Measurements from ENCODE around the gene TAX1BP1. TPM values are rescaled to one million over a fixed set of nuclear protein-coding genes. Genes with fewer than 3 reads are reported as not detected.

The TAX1BP1 gene
- total and polyA plus RNA-seq, 2 of the 13 experiments (the other 11 are each of a cell fraction or from before 2014, with no cell fraction given), result 95.2 to 98.9 TPM

DNA sequence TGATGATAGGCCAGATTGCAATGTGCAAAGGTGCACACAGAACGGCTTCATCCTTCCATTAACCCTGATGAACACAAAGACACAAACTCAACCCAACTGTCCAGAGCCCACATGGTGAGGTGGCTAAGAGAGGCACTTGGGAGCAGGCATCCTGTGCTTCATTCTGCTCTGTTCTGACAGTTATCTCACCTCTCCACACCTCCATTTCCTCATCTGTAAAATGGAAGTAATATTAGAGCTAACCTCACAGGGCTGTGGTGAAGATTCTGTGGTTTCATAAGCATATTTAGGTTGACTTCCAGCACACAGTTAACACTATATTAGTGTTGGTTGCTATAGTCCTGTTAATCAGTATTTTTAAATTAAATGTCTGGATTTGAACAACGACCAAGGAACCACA is 126.3 kb downstream of the TAX1BP1 start:
- ATAC-seq (no peak), FAIRE-seq (no peak), DNase-seq (ENCODE audit: low spot score) (no peak)
- Histone ChIP-seq H2AFZ (ENCODE audit: low read length) (no peak overlapping the region), H4K20me1 (ENCODE audit: insufficient read depth, low read length) (no peaks in the 10 kb centered on the region), H3K9me3 (ENCODE audit: low read length) (no peaks in the 10 kb centered on the region), H3K4me3 (replicated peaks in 1 of 3; ENCODE audit: insufficient read depth in 1 of 3, low read depth in 2 of 3, low read length in 3 of 3) (no peak overlapping the region), H3K4me1 (ENCODE audit: insufficient read depth, low read length) (no peaks in the 10 kb centered on the region), H3K9ac (ENCODE audit: insufficient read depth, low read depth, low read length) (no peak overlapping the region), H3K36me3 (replicated peaks in 1 of 2; ENCODE audit: control insufficient read depth in 1 of 2, insufficient read depth in 2 of 2, low read length in 2 of 2) (no peaks in the 10 kb centered on the region), H3K27ac (ENCODE audit: extremely low read length, insufficient read depth, low read length) (no peak overlapping the region), H3K79me2 (ENCODE audit: insufficient read depth, low read length) (no peaks in the 10 kb centered on the region), H3K4me2 (ENCODE audit: low read depth, low read length) (no peak overlapping the region), H3K27me3 (ENCODE audit: control insufficient read depth in 1 of 2, insufficient read depth in 2 of 2, low read length in 2 of 2) (peaks cover 1 to 46% of the 10 kb centered on the region in 2 experiments; a peak in 4 of 5 replicates)
- BruUV-seq (replicated peaks), result no TSS peak
- POLR2A ChIA-PET, result no interaction called here
- in situ Hi-C loops (cut with HindIII; ENCODE audit: extremely low pct_ligation_motif_present, low pct_unique_long_range_greater_than_20kb), result no loop called here
- 0% methylated on average over 2 of the region's 2 CpGs for WGBS (ENCODE audit: low lambda C conversion rate)
- intact Hi-C loops (cut with micrococcal nuclease; ENCODE audit: unreplicated experiment), result no loop called here
- CTCF ChIA-PET (ENCODE audit: low intra/inter-chr PET ratio, low total read pairs), result no interaction called here
- no peak for TF ChIP-seq ZBTB21 (CRISPR knock-in tag; IDR thresholded peaks at IDR 0.05)
- TF ChIP-seq GTF2F1 (IDR thresholded peaks at IDR 0.05; ENCODE audit: low read length), result no peak
- TF ChIP-seq KLF16 (CRISPR knock-in tag; IDR thresholded peaks at IDR 0.05), result no peak
- TF ChIP-seq ZNF850 (CRISPR knock-in tag; conservative IDR thresholded peaks at IDR 0.05), result no peak
- TF ChIP-seq ZNF431 (CRISPR knock-in tag; IDR thresholded peaks at IDR 0.05; ENCODE audit: borderline replicate concordance, low read depth), result no peak
- TF ChIP-seq, protein P1, sequence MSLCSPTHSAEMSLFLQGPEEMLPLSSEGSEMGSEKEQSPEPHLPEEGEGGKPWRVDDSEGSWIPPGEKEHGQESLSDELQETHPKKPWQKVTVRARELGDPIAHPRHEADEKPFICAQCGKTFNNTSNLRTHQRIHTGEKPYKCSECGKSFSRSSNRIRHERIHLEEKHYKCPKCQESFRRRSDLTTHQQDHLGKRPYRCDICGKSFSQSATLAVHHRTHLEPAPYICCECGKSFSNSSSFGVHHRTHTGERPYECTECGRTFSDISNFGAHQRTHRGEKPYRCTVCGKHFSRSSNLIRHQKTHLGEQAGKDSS (CRISPR knock-in tag; IDR thresholded peaks at IDR 0.05; ENCODE audit: borderline replicate concordance, low read depth), result no peak
- no peak for TF ChIP-seq YEATS4 (CRISPR knock-in tag; IDR thresholded peaks at IDR 0.05; ENCODE audit: borderline replicate concordance)
- TF ChIP-seq SKI (IDR thresholded peaks at IDR 0.05; ENCODE audit: partially characterized antibody), result no peak
- TF ChIP-seq, protein P2, sequence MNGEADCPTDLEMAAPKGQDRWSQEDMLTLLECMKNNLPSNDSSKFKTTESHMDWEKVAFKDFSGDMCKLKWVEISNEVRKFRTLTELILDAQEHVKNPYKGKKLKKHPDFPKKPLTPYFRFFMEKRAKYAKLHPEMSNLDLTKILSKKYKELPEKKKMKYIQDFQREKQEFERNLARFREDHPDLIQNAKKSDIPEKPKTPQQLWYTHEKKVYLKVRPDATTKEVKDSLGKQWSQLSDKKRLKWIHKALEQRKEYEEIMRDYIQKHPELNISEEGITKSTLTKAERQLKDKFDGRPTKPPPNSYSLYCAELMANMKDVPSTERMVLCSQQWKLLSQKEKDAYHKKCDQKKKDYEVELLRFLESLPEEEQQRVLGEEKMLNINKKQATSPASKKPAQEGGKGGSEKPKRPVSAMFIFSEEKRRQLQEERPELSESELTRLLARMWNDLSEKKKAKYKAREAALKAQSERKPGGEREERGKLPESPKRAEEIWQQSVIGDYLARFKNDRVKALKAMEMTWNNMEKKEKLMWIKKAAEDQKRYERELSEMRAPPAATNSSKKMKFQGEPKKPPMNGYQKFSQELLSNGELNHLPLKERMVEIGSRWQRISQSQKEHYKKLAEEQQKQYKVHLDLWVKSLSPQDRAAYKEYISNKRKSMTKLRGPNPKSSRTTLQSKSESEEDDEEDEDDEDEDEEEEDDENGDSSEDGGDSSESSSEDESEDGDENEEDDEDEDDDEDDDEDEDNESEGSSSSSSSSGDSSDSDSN (CRISPR knock-in tag; IDR thresholded peaks at IDR 0.05), result no peak
- TF ChIP-seq NFE2L1 (CRISPR knock-in tag; IDR thresholded peaks at IDR 0.05; ENCODE audit: borderline replicate concordance), result no peak
- TF ChIP-seq, protein P3, sequence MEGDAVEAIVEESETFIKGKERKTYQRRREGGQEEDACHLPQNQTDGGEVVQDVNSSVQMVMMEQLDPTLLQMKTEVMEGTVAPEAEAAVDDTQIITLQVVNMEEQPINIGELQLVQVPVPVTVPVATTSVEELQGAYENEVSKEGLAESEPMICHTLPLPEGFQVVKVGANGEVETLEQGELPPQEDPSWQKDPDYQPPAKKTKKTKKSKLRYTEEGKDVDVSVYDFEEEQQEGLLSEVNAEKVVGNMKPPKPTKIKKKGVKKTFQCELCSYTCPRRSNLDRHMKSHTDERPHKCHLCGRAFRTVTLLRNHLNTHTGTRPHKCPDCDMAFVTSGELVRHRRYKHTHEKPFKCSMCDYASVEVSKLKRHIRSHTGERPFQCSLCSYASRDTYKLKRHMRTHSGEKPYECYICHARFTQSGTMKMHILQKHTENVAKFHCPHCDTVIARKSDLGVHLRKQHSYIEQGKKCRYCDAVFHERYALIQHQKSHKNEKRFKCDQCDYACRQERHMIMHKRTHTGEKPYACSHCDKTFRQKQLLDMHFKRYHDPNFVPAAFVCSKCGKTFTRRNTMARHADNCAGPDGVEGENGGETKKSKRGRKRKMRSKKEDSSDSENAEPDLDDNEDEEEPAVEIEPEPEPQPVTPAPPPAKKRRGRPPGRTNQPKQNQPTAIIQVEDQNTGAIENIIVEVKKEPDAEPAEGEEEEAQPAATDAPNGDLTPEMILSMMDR (CRISPR knock-in tag; IDR thresholded peaks at IDR 0.05), result no peak
- TF ChIP-seq, protein P4, sequence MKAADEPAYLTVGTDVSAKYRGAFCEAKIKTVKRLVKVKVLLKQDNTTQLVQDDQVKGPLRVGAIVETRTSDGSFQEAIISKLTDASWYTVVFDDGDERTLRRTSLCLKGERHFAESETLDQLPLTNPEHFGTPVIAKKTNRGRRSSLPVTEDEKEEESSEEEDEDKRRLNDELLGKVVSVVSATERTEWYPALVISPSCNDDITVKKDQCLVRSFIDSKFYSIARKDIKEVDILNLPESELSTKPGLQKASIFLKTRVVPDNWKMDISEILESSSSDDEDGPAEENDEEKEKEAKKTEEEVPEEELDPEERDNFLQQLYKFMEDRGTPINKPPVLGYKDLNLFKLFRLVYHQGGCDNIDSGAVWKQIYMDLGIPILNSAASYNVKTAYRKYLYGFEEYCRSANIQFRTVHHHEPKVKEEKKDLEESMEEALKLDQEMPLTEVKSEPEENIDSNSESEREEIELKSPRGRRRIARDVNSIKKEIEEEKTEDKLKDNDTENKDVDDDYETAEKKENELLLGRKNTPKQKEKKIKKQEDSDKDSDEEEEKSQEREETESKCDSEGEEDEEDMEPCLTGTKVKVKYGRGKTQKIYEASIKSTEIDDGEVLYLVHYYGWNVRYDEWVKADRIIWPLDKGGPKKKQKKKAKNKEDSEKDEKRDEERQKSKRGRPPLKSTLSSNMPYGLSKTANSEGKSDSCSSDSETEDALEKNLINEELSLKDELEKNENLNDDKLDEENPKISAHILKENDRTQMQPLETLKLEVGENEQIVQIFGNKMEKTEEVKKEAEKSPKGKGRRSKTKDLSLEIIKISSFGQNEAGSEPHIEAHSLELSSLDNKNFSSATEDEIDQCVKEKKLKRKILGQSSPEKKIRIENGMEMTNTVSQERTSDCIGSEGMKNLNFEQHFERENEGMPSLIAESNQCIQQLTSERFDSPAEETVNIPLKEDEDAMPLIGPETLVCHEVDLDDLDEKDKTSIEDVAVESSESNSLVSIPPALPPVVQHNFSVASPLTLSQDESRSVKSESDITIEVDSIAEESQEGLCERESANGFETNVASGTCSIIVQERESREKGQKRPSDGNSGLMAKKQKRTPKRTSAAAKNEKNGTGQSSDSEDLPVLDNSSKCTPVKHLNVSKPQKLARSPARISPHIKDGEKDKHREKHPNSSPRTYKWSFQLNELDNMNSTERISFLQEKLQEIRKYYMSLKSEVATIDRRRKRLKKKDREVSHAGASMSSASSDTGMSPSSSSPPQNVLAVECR (CRISPR knock-in tag; IDR thresholded peaks at IDR 0.05; ENCODE audit: borderline replicate concordance), result no peak
- no peak for TF ChIP-seq NR2F6 (IDR thresholded peaks at IDR 0.05)
- no peak for TF ChIP-seq NR2F6 (CRISPR knock-in tag; IDR thresholded peaks at IDR 0.05)
- no peak for TF ChIP-seq ZNF232 (CRISPR knock-in tag; IDR thresholded peaks at IDR 0.05; ENCODE audit: borderline replicate concordance)
- TF ChIP-seq ZKSCAN1 (IDR thresholded peaks at IDR 0.05; ENCODE audit: low read length), result no peak
- TF ChIP-seq SRSF9 (IDR thresholded peaks at IDR 0.05; ENCODE audit: borderline replicate concordance, insufficient read depth, low read depth, low read length, poor library complexity, severe bottlenecking), result no peak
